Panc1 (cell line): ENCODE data around the gene TCP11L2.

Source experiments
- CTCF ChIP-seq: fragments of 450-650 bp; IDR thresholded peaks from 2 replicates; pipeline ENCODE4 v1.5.1; 2017; ENCODE audit warnings: mild to moderate bottlenecking
- SIN3A ChIP-seq: IDR thresholded peaks from 2 replicates; pipeline ENCODE4 v1.6.1; 2012; ENCODE audit warnings: low read depth, mild to moderate bottlenecking, low read length, moderate library complexity, borderline replicate concordance; ENCODE audit not compliant: insufficient read depth

GRCh38 chr12:106265116-106265515 lies 37.4 kb upstream of the TCP11L2 start:
- TF ChIP-seq CTCF, result no peak
- no peak for TF ChIP-seq SIN3A
